D721Med (cell line): ENCODE data around the gene CCNL1.
"Not testable (repeated sequence)": the region's sequence is repeated elsewhere in the genome, so short reads cannot be mapped to it uniquely, and the experiment has no call there.

Source experiments
- DNase-seq: peaks from one replicate; pipeline ENCODE4 v3.0.0; 2011; ENCODE audit warnings: low spot score; ENCODE audit not compliant: insufficient read length
- FAIRE-seq: peaks from 2 replicates; lab custom pipeline; 2011; peaks lifted over from hg19 to GRCh38; lab: Jason Lieb, UNC
- TF ChIP-seq, protein P1 (sequence below): IDR thresholded peaks from 2 replicates; pipeline ENCODE4 v1.5.1; 2012; ENCODE audit warnings: mild to moderate bottlenecking, control low read depth; ENCODE audit not compliant: insufficient read depth; ENCODE audit errors: missing control alignments

CCNL1 gene

GRCh38 chr3:157107037-157107436 is 52.9 kb downstream of the CCNL1 start:
- FAIRE-seq = no peak
- TF ChIP-seq, protein P1, sequence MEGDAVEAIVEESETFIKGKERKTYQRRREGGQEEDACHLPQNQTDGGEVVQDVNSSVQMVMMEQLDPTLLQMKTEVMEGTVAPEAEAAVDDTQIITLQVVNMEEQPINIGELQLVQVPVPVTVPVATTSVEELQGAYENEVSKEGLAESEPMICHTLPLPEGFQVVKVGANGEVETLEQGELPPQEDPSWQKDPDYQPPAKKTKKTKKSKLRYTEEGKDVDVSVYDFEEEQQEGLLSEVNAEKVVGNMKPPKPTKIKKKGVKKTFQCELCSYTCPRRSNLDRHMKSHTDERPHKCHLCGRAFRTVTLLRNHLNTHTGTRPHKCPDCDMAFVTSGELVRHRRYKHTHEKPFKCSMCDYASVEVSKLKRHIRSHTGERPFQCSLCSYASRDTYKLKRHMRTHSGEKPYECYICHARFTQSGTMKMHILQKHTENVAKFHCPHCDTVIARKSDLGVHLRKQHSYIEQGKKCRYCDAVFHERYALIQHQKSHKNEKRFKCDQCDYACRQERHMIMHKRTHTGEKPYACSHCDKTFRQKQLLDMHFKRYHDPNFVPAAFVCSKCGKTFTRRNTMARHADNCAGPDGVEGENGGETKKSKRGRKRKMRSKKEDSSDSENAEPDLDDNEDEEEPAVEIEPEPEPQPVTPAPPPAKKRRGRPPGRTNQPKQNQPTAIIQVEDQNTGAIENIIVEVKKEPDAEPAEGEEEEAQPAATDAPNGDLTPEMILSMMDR = no peak
- DNase-seq = no peak

DNA sequence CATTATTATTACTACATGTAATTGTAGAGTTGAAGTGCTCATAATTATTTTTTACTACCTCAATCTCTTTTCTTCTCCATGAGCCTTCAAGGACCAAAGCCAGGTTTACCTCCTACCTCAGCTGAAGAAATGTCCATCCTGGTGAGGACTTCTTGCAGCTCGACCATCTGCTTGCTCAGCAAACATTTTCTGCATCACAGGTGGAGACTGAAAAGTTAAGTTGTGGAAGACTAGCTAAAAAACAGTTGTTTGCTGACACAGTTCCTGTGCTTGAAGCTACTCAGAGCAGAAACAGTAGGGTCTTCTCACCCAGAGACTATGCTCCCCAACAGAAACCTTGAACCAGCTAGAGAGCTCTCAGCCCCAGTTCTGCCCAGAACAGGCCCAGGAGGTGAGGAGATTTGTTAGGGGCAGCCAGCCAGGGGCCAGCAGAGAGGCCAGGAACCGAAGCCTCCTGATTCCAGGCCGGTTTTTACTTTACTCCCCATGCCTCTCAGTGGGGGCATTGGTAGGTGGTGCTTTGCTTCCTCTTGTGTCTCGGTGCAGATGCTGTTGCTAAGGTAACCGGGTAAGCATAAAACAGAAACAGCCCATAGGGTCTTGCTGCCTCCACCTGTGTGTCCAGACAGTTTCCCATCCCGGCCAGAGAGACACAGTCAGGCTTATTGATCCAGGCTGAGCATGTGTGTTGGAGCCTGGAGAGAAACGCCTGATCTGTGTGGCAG is 54.9 kb downstream of the CCNL1 start:
- no peak for FAIRE-seq
- TF ChIP-seq, protein P1 = no peak
- no peak for DNase-seq

DNA sequence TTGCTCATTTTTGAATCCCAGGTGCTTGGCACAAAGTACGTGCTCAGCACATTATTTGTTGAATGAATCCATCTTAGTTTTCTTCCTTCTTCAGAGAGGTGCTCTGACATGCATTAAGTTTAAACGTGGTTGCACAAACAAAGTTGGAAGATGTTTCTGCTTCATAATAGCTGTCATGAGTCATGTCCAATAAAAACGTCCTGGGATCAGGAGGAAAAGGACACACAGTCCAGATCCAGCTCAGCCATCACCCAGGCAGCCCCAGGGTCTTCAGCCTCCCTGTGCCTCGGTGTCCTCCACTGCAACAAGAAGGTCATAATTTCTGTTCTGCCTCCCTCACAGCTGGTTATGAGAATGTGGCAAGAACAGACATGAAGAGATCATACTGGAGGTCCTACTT is 55.4 kb downstream of the CCNL1 start:
- DNase-seq = no peak
- TF ChIP-seq, protein P1 = no peak
- FAIRE-seq = no peak

GRCh38 chr3:157103860-157104259 is 56.1 kb downstream of the CCNL1 start:
- FAIRE-seq = no peak

GRCh38 chr3:157103280-157103679 is 56.7 kb downstream of the CCNL1 start:
- no peak for DNase-seq
- TF ChIP-seq, protein P1 = no peak
- no peak for FAIRE-seq

More at GRCh38 chr3:157103860-157104259, 56.1 kb downstream of the CCNL1 start:
- no peak for DNase-seq
- TF ChIP-seq, protein P1 = no peak

DNA sequence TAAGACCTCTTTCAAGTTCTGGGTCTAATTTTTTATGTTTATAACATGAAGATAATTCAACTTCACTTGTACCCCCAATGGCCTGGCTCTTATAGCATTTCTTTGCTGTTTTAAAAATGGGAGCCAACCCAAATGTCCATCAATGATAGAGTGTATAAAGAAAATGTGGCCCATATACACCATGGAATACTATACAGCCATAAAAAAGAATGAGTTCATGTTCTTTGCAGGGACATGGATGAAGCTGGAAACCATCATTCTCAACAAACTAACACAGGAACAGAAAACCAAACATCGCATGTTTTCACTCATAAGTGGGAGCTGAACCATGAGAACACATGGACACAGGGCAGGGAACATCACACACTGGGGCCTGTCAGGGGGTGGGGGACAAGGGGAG is 57.4 kb downstream of the CCNL1 start:
- DNase-seq, FAIRE-seq: not testable (repeated sequence)

- TF ChIP-seq, protein P1 = no peak
- no peak for DNase-seq
- FAIRE-seq = no peak
These were observed 57.8 kb downstream of the CCNL1 start for GRCh38 chr3:157102098-157102497.
